ENCODE data around the gene DERA. TPM values are rescaled to one million over a fixed set of nuclear protein-coding genes. Genes with fewer than 3 reads are reported as not detected.

DERA gene
- total and polyA plus RNA-seq, 2 of the 8 experiments (the other 6 are each of a cell fraction or from before 2014, with no cell fraction given) = 13.1 to 17.1 TPM

GRCh38 chr12:15868186-15868585 lies 42.9 kb upstream of the DERA start (continued):
- no peak for TF ChIP-seq POLR2AphosphoS5 (IDR thresholded peaks at IDR 0.05; ENCODE audit: low read depth, low read length)
- TF ChIP-seq POU5F1 (IDR thresholded peaks at IDR 0.05; ENCODE audit: low read depth, low read length) = no peak
- TF ChIP-seq CEBPB (IDR thresholded peaks at IDR 0.05; ENCODE audit: low read depth, low read length) = no peak
- TF ChIP-seq TEAD4 (IDR thresholded peaks at IDR 0.05; ENCODE audit: low read depth, low read length) = no peak
- TF ChIP-seq CREB1 (IDR thresholded peaks at IDR 0.05) = no peak
